SIG-M5 treated with dmso at 0.1 percent for 504 hours (cell line): ENCODE data around the gene ERG.

Experiments used
- DNase-seq: peaks from one replicate; lab custom pipeline; 2025; ENCODE audit not compliant: unreplicated experiment; lab: John Stamatoyannopoulos, UW

Gene ERG

DNA sequence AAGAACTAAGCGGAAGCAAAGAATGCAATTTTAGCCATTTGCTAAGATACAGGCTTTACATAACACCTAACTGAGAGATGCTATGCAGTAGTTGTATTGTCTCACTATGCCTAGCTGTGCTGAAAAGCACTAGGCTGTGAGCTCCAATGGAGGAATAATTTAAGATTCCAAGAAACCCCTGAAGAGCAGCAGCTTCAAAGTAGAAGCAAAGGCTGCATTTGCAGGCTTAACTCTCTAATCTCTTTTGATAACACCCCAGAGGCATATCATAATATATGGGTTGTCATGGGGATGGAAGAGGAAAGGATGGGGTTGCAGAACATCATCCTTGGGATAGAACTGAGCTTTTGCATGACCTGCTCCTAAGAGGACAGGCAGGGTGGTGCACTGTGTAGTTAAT, 102.0 kb downstream of the ERG start:
- no peak for DNase-seq

- no peak for DNase-seq
Measured at GRCh38 chr21:38395581-38395980, 102.7 kb downstream of the ERG start.

DNA sequence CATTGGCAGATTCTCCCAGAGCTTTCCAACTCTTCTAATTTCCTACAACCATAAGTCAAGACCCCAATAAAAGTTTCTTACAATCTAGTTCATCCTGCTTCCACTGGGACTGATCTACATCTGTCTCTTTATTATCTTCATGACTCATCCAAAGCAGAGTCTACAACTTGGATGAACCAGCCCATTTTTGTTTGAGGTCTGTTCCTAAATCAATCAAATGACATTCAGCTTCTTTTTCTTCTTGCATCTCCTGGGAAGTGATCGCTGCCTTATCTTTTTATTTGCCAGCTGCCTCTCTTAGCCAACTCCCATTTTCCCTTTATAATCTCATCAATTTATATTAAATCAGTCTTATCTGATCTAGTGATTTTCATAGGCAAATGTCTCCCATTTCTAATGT, 105.6 kb downstream of the ERG start:
- DNase-seq, result no peak

- DNase-seq, result no peak
Measured at GRCh38 chr21:38389896-38390295, 108.4 kb downstream of the ERG start.

GRCh38 chr21:38389354-38389676, 109.0 kb downstream of the ERG start:
- DNase-seq, result no peak

GRCh38 chr21:38388647-38389353, 109.5 kb downstream of the ERG start:
- no peak for DNase-seq

GRCh38 chr21:38388203-38388602, 110.1 kb downstream of the ERG start:
- DNase-seq, result no peak

DNA sequence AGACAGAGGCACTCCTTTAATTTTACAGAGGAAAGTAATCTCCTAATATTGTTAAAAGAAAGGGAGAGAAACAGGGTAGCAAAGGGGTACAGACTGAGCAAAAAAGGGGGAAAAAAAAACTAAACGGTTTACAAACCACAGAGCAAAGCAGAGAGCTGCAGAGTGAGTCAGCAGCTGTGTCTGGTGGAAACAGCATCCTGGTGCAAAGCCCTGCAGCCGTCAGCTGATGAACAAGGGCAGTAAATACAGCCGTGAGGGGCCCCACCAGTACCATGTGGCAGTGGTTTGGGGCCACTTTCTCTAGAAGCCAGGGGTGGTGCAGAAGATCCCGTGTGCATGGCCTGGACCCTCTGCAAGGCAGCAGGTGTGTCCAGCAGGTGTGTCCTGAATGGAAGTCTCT, 111.3 kb downstream of the ERG start:
- DNase-seq, result peak; percentile 72

- DNase-seq, result no peak
Measured at GRCh38 chr21:38385427-38386175, 112.7 kb downstream of the ERG start.

DNA sequence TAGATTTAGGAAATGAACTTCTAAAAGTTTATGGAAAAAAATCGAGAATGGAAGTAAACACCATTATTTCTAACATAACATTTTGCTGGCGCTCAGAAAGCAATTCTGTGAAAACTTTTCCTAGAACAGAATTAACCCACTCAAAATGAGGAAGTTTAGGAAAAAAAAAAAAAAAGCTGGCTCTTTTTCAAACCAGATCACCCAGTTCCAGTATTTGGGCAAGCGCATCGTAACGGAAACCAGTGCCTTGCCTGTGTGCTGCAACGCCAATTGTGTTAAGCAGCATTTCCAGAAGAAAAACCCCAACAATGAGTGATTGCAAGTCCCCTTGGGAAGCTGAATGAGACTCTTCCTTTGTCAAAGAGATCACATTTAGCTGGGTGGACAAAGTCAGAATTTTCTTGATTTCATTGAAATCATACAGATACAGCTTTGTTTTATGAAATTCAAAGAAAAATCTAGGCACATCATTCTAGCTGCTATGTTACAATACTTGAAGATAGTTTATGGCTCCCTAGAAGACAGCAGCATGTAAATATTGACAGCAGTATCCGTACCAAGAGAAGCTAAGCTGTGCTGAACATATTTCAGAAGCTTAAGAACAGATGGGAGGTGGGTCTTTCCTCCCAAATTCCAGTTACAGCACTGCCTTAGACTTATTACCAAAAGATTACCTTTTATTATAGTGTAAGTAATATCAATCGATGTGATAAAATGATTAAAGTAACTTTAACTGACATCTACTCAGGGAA, 113.4 kb downstream of the ERG start:
- DNase-seq, result peak; percentile 67

GRCh38 chr21:38384238-38384560, 114.1 kb downstream of the ERG start:
- no peak for DNase-seq

DNA sequence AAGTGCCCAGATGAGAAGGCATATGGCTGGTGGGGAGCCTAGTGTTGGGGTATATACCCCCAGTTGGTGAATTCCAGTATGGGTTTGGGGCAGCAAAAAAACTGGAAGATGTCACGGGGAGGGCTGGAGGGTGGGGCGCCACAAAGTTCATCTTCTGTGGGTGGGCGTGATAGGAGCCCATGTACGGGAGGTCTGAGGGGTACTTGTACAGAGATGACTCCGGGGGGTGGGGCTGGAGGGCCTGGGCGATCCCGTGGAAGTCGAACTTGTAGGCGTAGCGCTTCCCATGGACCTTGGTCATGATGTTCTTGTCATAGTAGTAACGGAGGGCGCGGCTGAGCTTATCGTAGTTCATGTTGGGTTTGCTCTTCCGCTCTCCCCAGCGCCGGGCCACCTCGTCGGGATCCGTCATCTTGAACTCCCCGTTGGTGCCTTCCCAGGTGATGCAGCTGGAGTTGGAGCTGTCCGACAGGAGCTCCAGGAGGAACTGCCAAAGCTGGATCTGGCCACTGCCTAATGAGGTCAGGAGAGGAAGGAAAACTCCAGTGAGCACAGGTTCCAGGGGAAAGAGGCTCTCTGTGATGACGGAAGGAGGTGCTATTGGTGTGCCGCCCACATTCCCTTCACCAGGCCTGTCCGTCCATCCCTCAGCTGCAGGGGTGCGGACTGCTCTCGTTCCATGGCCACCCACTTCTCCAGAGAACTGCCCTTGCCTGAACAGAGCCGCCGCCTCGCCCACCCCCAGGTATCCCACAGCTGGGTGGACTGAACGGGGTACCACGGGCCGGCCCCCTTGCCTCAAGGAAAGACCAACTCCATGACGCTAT, 114.7 kb downstream of the ERG start:
- no peak for DNase-seq

GRCh38 chr21:38380481-38381137, 117.7 kb downstream of the ERG start:
- peak; percentile 30 for DNase-seq

DNA sequence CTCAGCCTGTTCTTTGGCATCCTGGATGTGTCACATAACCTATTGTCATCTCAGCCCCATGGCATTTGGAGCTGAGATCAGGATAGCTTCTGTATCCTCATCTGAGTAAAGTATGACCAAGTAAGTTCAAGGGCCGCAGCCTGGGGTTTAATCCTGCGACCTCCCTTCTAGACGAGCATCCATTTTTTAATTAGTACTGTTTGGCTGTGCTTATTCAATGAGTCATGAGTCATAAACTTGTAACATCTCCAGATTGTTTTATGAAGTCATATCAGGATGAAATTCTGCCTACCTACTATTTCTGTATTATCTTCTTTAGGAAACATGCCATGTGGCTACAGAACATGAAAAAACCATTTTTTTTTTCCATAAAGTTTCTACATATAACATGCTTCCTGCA, 119.1 kb downstream of the ERG start:
- DNase-seq, result no peak

- DNase-seq, result no peak
Measured at GRCh38 chr21:38377165-38378088, 120.8 kb downstream of the ERG start.

DNA sequence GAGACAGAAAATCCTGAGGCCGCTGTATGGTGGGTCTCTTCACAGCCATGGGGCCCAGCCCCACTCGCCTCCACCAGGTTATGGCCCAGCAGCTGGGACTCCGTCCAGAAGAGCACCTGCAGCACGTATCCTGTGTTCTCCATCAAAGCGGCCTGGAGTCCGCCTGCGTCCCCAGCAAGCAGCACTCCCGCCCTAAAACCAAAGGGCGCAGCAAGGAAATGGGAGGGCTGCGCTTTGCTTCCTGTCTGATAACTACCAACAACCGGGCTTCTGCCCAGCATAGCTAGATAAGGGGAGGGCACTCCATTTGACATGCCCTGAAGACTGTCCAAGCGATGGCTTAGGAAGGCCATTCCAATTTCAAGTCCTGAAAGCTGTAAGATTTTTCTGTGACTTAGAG, 121.6 kb downstream of the ERG start:
- no peak for DNase-seq

GRCh38 chr21:38376235-38376634, 122.0 kb downstream of the ERG start:
- DNase-seq, result no peak

DNA sequence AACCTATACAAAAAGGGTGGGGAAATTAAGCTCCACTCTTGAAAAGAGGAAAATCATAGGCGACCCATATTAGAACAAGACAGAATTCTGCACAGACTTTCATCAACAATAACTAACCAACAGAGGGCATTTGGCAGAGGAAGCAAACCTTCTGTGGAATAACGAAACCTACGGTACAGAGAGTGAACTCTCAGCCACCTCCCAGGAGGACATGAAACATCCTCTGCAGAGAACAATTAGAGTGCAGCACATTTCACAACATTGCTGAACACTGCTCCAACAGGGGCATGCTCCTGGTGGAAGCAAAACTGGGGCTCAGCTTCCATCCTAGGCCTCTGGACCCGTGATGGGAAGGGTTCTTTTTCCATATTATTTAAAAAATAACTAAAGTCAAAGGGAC, 130.6 kb downstream of the ERG start:
- DNase-seq, result no peak

- no peak for DNase-seq
Measured at GRCh38 chr21:38365521-38365920, 132.8 kb downstream of the ERG start.

DNA sequence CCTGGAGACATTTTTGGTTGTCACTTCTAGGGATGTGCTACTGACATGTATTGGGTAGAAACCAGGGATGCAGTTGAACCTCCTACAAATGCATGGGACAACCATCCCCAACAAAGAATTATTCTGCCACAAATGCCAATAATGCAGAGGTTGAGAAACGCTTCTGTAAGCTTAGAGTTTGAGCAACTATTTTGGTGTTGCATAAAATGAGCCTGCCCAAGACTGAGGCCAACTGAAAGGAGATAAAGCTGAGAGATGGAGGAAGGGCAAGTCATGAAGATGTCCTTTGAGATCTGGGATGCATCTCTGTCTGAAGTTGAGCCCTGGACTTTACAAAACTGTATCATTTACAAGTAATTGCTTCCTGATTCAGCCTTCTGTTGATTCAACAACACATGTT, 134.6 kb downstream of the ERG start:
- DNase-seq, result no peak
